Head of caudate nucleus (tissue), 42 donors: ENCODE data around the gene PRR5L.
A peak's percentile ranks its signal among the peaks of the same experiment; 100 is the strongest.
"Not testable (repeated sequence)": the region's sequence is repeated elsewhere in the genome, so short reads cannot be mapped to it uniquely, and the experiment has no call there.

ENCODE experiments used
- DNase-seq, 42 donors: peaks; one replicate each; pipeline versions ENCODE4 v3.0.0 to v3.0.0-alpha.2; 2020 to 2021; ENCODE audit warnings: mixed read lengths in 7 of 42
- intact Hi-C: fragments of 100-400 bp; cut with DNase I; formaldehyde crosslinking; loops from one replicate; pipeline ENCODE4 v1.15.0; 2022

The PRR5L gene

GRCh38 chr11:36492724-36493304, 196.7 kb downstream of the PRR5L start:
- DNase-seq, result peak in 13 of 42 donors; percentile 24 to 73 (median 42)
- intact Hi-C loops, result no loop called here

- intact Hi-C loops, result no loop called here
- DNase-seq, result no peak
Measured at GRCh38 chr11:36493332-36493731, 197.2 kb downstream of the PRR5L start.

DNA sequence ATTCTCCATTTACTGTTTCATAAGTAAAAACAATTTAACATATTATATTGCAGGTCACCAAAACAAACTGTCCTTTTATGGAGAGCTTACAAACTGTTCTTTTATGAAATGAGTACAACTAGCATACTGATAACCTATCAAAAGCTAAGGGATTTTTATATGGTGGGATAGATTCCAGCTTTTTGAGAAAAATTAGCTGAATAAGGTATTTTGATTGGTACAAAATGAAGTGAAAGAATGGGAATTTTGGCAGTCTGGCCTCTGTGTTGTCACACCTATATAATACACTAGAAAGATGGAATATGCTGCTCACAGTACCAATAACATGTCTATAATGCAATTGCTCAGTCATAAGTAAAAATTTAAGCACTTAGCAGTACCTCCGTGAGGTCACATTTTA, 202.6 kb downstream of the PRR5L start:
- intact Hi-C loops, result no loop called here
- DNase-seq, result no peak

- intact Hi-C loops, result no loop called here
- peak in 8 of 42 donors; percentile 12 to 51 (median 37) for DNase-seq
Measured at GRCh38 chr11:36499315-36499714, 203.2 kb downstream of the PRR5L start.

GRCh38 chr11:36500315-36500721, 204.2 kb downstream of the PRR5L start:
- peak in 3 of 42 donors; percentile 16 to 76 (median 57) for DNase-seq
- intact Hi-C loops, result no loop called here

- DNase-seq, result peak in 20 of 42 donors; percentile 5 to 71 (median 30)
- intact Hi-C loops, result no loop called here
Measured at GRCh38 chr11:36501236-36501635, 205.1 kb downstream of the PRR5L start.

DNA sequence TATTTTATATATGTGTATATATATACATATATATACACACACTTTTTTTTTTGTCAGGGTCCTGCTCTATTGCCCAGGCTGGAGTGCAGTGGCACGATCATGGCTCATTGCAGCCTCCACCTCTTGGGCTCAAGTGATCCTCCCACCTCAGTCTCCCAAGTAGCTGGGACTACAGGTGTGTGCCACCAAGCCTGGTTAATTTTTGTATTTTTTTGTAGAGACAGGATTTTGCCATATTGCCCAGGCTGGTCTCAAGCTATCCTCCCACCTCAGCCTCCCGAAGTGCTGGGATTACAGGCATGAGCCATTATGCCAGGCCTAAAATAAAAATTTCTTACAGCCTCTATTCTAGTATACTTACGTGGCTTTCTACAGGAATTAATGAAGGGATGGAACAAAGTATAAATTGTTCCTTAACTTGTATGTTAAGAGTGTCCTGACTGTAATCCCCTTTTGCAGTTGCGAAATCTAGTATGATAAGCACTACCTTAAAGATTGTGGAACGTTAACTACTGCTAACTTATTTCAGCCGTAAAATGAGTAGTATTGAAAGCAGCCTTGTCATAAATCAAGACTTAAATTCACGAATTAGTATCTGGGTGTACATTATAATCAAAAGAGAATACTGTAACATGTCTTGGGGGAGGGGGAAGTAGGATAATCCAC, 211.9 kb downstream of the PRR5L start:
- intact Hi-C loops, result no loop called here
- no peak for DNase-seq

DNA sequence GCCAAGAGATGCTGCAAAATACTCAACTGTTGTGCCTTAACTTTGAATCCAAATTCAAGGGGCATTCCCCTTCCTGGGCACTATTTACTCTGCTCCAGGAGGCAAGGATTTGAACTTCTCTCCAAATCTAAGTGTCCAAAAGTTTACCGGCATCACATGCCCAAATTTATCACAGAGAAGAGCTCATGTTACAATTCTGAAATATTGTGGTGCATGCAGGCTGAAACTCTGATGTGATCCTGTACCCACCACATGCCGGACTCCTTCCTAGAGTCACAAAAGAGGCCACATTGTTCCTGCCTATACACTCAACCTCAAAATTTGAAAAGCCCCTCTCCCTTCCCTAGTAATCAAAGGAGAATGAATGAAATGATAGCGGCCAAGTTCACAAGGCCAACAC, 212.7 kb downstream of the PRR5L start:
- DNase-seq, result no peak
- intact Hi-C loops, result no loop called here

DNA sequence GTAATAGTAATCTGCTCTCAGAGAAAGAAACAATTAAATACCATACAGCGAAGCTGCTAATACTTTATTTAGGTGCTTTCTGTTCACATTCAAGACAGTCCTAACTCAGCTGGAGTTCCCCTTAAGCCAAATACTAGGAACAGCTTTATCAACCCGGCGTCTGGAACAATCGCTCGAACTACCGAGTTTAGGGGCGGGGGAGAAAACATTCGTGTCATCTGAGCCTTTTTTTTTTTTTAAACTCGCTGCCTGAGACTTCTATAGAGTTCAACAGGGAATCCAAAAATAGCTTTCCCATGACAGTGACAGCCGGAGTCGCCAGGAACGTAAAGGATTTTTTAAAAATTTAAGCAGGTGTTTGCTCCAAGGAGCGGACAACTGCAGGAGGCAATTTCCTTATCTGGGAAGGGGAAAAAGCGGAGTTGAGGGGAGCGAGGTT, 213.1 kb downstream of the PRR5L start:
- intact Hi-C loops, result no loop called here
- peak in 13 of 42 donors; percentile 10 to 42 (median 25) for DNase-seq

DNA sequence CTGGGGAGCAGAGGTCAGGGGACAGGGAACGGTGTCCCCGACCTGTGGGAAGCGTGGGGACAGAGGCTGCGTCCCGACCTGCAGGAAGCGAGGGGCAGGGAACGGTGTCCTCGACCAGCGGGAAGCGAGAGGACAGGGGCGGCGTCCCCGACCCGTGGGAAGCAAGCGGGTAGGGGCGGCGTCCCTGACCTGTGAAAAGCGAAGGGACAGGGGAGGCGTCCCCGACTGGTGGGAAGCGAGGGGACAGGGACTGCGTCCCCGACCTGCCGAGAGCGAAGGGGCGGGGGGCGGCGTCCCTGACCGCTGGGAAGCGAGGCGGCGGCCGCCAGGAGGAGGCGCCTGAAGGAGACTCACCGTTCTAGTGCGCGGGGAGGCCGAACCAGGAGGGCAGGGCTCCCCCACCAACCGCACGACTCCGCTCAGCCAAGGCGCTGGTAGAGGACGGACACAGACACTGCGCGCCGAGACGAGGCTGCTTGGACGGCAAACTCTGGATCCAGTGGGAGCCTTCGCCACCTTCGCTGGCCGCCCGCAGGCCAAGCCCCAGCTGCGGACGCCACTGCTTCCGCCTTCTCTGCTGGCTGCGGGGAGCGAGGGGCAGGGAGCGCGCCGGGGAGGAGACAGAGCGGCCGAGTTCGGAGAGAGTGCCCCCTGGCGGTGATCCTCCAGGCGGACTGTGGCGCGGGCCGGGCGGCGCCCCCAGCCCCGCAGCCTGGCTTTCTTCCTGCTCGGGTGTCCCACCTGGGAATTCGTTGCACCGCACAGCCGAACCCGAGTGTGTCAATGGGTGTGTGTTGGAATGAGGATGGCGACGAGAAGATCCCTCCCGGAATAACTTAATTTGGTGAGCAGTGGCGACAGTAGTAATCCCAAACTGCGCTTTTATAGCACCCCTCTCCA, 213.9 kb downstream of the PRR5L start, which contains the start of gene TRAF6:
Gene TRAF6 (minus strand): TSS at position 579 of the 900 bp plus-strand sequence. CDS start 8,757 bp downstream, outside the sequence.
- intact Hi-C loops, result no loop called here
- peak; percentile 60 to 96 (median 92) for DNase-seq

- no peak for DNase-seq
Measured at GRCh38 chr11:36510594-36510942, 214.5 kb downstream of the PRR5L start.

GRCh38 chr11:36511062-36511461, 215.0 kb downstream of the PRR5L start:
- DNase-seq, intact Hi-C loops: not testable (repeated sequence)

More at GRCh38 chr11:36510594-36510942, 214.5 kb downstream of the PRR5L start:
- intact Hi-C loops, result no loop called here

DNA sequence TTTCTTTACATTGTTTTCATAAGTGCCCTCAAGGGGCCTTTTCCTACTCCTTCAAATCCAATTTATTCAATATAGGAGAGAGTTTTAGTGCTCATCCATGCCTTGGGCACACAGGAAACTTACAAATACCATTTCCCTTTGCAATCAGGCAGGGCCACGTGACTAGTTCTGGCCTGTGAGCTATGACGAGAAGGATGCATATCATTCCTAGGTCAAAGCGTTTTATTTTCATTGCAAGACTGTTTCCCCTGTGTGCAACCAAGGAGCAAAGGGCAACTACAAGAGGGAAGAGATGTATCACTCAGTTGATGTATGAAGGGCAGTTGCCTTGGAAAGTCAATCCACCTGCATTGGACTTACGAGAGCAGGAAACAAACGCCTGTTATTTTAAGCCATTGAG, 215.9 kb downstream of the PRR5L start:
- DNase-seq, result no peak
- intact Hi-C loops, result no loop called here

DNA sequence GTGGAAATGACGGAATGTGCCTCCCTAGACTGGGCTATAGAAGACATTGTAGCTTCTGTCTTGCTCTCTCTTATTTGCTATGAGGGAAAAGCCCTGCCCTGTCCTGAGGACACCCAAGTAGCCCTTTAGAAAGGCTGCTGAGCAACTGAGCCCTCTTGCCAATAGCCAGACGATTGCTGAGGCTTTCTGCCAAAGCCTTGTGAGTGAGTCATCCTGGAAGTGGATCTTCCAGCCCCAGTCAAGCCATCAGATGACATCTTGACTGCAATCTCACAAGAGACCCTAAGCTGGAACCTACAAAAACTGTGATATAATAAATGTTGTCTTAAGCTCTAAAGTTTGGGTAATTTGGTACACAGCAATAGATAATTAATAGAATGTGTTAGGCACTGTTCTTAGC, 217.9 kb downstream of the PRR5L start:
- no peak for DNase-seq
- intact Hi-C loops, result no loop called here
